NT2/D1 (cell line): ENCODE results near the gene STARD10.

Source experiments
- YY1 ChIP-seq: IDR thresholded peaks from 2 replicates; pipeline ENCODE4 v1.6.1; 2011; ENCODE audit not compliant: insufficient read length, insufficient read depth
- ZNF274 ChIP-seq: IDR thresholded peaks from 2 replicates; pipeline ENCODE4 v1.6.1; 2011; ENCODE audit warnings: mild to moderate bottlenecking, low read depth, low read length

- TF ChIP-seq YY1: no peak
- TF ChIP-seq ZNF274: no peak
Observed at GRCh38 chr11:72764503-72764902, 29.3 kb downstream of the STARD10 start.
